Measurements from ENCODE around the gene CHST3.

Gene CHST3

DNA sequence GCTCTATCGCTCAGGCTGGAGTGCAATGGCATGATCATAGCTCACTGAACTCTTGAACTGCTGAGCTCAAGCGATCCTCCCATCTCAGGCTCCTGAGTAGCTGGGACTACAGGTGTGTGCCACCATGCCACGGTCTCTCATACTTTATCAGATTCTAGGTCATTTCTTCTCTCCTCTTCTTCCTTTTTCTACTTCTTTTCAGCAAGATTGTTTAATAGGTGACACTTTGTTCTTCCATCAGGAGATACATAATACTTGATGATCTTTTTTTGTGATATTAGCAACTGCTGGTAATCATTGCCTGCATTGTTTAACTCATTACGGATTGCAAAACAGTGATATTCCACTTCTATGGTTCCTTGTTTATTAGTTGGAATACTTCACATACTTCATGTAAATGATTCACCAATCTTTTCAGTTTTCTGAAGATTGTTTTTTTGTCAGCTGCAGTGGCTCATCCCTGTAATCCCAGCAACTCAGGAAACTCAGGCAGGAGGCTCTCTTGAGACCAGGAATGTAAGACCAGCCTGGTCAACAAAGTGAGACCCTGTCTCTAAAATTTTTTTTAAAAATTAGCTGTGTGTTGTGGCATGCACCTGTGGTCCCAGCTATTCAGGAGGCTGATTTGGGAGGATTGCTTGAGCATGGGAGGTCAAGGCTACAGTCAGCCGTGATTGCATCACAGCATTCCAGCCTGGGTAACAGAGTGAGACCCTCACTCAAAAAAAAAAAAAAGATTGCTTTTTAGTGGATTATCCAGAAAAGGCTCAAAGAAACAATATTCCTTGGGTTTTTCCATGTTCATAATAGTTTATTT, 36.2 kb upstream of the CHST3 start:
- Histone ChIP-seq H3K27me3 (ENCODE audit: control insufficient read depth in 5 of 5, insufficient read depth in 4 of 5, low read length in 5 of 5) (no peaks in the 10 kb centered on the region), H3K27ac (ENCODE audit: low read depth, low read length) (no peak overlapping the region), H3K9ac (ENCODE audit: low read length in 5 of 5) (no peak overlapping the region), H3K36me3 (ENCODE audit: control insufficient read depth in 5 of 5, insufficient read depth in 5 of 5, low read length in 5 of 5) (no peaks in the 10 kb centered on the region), H3K9me3 (ENCODE audit: control insufficient read depth in 5 of 5, low read length in 5 of 5) (no peaks in the 10 kb centered on the region), H3K4me1 (ENCODE audit: control insufficient read depth in 5 of 5, insufficient read depth in 5 of 5, low read length in 5 of 5) (peaks cover 0 to 5% (median 2%) of the 10 kb centered on the region in 5 donors), H3K4me3 (ENCODE audit: low read depth in 1 of 5, low read length in 5 of 5) (no peak overlapping the region)

- Histone ChIP-seq H3K27me3 (ENCODE audit: control insufficient read depth in 5 of 5, insufficient read depth in 4 of 5, low read length in 5 of 5) (no peaks in the 10 kb centered on the region), H3K4me3 (ENCODE audit: low read depth in 1 of 5, low read length in 5 of 5) (no peak overlapping the region), H3K36me3 (ENCODE audit: control insufficient read depth in 5 of 5, insufficient read depth in 5 of 5, low read length in 5 of 5) (no peaks in the 10 kb centered on the region), H3K27ac (ENCODE audit: low read depth, low read length) (no peak overlapping the region), H3K9ac (ENCODE audit: low read length in 5 of 5) (no peak overlapping the region), H3K9me3 (ENCODE audit: control insufficient read depth in 5 of 5, low read length in 5 of 5) (peaks cover 0 to 3% (median 0%) of the 10 kb centered on the region in 5 donors), H3K4me1 (ENCODE audit: control insufficient read depth in 5 of 5, insufficient read depth in 5 of 5, low read length in 5 of 5) (no peaks in the 10 kb centered on the region)
These were observed 32.9 kb upstream of the CHST3 start for GRCh38 chr10:71931295-71931694.

- H3K9ac ChIP-seq (ENCODE audit: low read length in 5 of 5), result no peak overlapping the region
- H3K9me3 ChIP-seq (ENCODE audit: control insufficient read depth in 5 of 5, low read length in 5 of 5), result peaks cover 0 to 3% (median 0%) of the 10 kb centered on the region in 5 donors
- H3K4me3 ChIP-seq (ENCODE audit: low read depth in 1 of 5, low read length in 5 of 5), result no peak overlapping the region
- no peaks in the 10 kb centered on the region for H3K36me3 ChIP-seq (ENCODE audit: control insufficient read depth in 5 of 5, insufficient read depth in 5 of 5, low read length in 5 of 5)
- no peak overlapping the region for H3K27ac ChIP-seq (ENCODE audit: low read depth, low read length)
- H3K27me3 ChIP-seq (ENCODE audit: control insufficient read depth in 5 of 5, insufficient read depth in 4 of 5, low read length in 5 of 5), result no peaks in the 10 kb centered on the region
- no peaks in the 10 kb centered on the region for H3K4me1 ChIP-seq (ENCODE audit: control insufficient read depth in 5 of 5, insufficient read depth in 5 of 5, low read length in 5 of 5)
These were observed 30.5 kb upstream of the CHST3 start for GRCh38 chr10:71933651-71934050.

DNA sequence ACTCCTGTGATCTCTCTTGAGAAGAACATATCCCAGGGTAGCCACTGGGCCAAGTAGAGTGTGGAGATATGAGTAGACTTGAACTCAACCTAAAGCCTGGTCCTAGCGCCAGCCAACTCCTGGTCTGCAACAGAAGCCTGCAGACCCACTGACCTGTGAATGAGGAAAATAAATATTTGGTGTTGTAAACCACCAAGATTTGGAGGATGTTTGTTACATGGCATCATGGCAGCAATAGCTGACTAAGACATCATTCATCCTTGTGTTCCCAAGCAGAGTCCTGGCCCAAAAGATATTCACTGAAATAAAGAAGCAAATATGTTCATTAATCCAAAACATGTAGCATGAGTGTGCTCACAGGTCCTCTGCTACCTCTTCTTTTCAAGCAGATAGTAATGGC, 26.0 kb upstream of the CHST3 start:
- no peak overlapping the region for H3K27ac ChIP-seq (ENCODE audit: low read depth, low read length)
- peaks cover 0 to 6% (median 1%) of the 10 kb centered on the region in 5 donors for H3K9me3 ChIP-seq (ENCODE audit: control insufficient read depth in 5 of 5, low read length in 5 of 5)
- H3K4me3 ChIP-seq (ENCODE audit: low read depth in 1 of 5, low read length in 5 of 5), result no peak overlapping the region
- no peak overlapping the region for H3K9ac ChIP-seq (ENCODE audit: low read length in 5 of 5)
- H3K27me3 ChIP-seq (ENCODE audit: control insufficient read depth in 5 of 5, insufficient read depth in 4 of 5, low read length in 5 of 5), result no peaks in the 10 kb centered on the region
- no peaks in the 10 kb centered on the region for H3K36me3 ChIP-seq (ENCODE audit: control insufficient read depth in 5 of 5, insufficient read depth in 5 of 5, low read length in 5 of 5)
- H3K4me1 ChIP-seq (ENCODE audit: control insufficient read depth in 5 of 5, insufficient read depth in 5 of 5, low read length in 5 of 5), result no peaks in the 10 kb centered on the region

DNA sequence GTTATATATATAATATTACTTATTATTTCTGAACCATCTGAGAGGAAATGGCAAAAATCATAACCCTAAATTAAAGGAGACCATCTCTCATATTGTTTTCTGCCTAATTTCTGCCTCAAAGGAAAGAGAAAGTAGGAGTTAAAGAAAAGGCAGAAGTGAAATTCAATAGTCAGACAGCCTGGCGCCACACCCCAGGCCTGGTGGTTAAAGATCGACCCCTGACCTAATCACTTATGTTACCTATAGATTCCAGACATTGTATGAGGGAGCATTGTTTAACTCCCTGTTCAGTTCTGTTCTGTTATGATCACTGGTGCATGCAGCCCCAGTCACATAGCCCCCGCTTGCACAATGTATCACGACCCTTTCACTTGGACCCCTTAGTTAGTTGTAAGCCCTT, 24.9 kb upstream of the CHST3 start:
- Histone ChIP-seq H3K36me3 (ENCODE audit: control insufficient read depth in 5 of 5, insufficient read depth in 5 of 5, low read length in 5 of 5) (no peaks in the 10 kb centered on the region), H3K9ac (ENCODE audit: low read length in 5 of 5) (no peak overlapping the region), H3K4me1 (ENCODE audit: control insufficient read depth in 5 of 5, insufficient read depth in 5 of 5, low read length in 5 of 5) (no peaks in the 10 kb centered on the region), H3K27ac (ENCODE audit: low read depth, low read length) (no peak overlapping the region), H3K9me3 (ENCODE audit: control insufficient read depth in 5 of 5, low read length in 5 of 5) (peaks cover 0 to 12% (median 11%) of the 10 kb centered on the region in 5 donors), H3K27me3 (ENCODE audit: control insufficient read depth in 5 of 5, insufficient read depth in 4 of 5, low read length in 5 of 5) (no peaks in the 10 kb centered on the region), H3K4me3 (ENCODE audit: low read depth in 1 of 5, low read length in 5 of 5) (no peak overlapping the region)

DNA sequence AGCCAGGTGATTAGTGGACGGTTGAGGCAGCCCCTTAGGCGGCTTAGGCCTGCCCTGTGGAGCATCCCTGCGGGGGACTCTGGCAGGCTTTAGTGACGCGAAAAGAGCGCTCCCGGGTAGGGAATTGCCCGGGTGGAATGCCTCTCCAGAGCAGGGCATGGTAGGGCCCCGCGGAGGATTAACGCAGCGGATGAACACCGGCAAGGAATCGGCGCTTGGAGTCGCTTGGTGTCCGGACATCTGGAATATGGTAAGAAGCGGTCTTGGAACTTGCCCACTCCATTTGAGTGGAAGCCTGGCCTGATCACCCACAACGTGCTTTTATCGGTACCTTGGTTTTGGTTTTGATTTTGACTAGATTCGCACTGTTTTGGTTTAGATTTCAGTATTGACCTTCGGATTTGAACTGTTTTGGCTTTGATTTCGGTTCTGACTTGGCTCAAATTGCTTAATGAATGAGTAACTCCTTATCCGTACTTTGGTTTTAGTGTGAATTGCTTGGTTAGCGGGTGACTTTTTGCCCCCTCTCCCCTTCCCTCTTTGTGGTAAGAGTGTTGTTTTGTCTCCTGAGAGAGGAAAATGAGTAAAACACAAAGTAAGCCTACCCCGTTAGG, 24.2 kb upstream of the CHST3 start:
- Histone ChIP-seq H3K9ac (ENCODE audit: low read length in 5 of 5) (no peak overlapping the region), H3K4me3 (ENCODE audit: low read depth in 1 of 5, low read length in 5 of 5) (no peak overlapping the region), H3K4me1 (ENCODE audit: control insufficient read depth in 5 of 5, insufficient read depth in 5 of 5, low read length in 5 of 5) (no peaks in the 10 kb centered on the region), H3K27me3 (ENCODE audit: control insufficient read depth in 5 of 5, insufficient read depth in 4 of 5, low read length in 5 of 5) (no peaks in the 10 kb centered on the region), H3K27ac (ENCODE audit: low read depth, low read length) (no peak overlapping the region), H3K36me3 (ENCODE audit: control insufficient read depth in 5 of 5, insufficient read depth in 5 of 5, low read length in 5 of 5) (no peaks in the 10 kb centered on the region), H3K9me3 (ENCODE audit: control insufficient read depth in 5 of 5, low read length in 5 of 5) (peaks cover 0 to 18% (median 17%) of the 10 kb centered on the region in 5 donors)

DNA sequence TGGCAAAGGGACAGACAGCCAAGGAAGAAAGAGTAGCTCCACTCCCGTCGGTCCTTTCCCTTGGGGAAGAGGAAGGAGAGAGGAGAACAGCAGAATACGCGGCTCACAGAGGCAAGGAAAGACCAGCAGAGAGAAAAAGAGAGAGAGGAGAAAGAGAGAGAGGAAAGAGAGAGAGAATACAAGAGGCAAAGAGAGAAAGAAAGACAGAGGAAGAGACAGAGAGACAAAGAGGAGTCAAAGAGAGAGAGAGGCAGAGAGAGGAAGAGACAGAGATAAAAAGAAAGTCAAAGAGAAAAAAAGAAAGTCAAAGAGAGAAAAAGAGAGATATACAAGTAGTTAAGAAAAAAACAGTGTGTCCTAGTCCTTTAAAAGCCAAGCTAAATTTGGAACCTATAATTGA, 23.4 kb upstream of the CHST3 start:
- Histone ChIP-seq H3K36me3 (ENCODE audit: control insufficient read depth in 5 of 5, insufficient read depth in 5 of 5, low read length in 5 of 5) (no peaks in the 10 kb centered on the region), H3K4me1 (ENCODE audit: control insufficient read depth in 5 of 5, insufficient read depth in 5 of 5, low read length in 5 of 5) (no peaks in the 10 kb centered on the region), H3K27ac (ENCODE audit: low read depth, low read length) (no peak overlapping the region), H3K4me3 (ENCODE audit: low read depth in 1 of 5, low read length in 5 of 5) (no peak overlapping the region), H3K9ac (ENCODE audit: low read length in 5 of 5) (no peak overlapping the region), H3K9me3 (ENCODE audit: control insufficient read depth in 5 of 5, low read length in 5 of 5) (peaks cover under 1 to 26% (median 21%) of the 10 kb centered on the region in 5 donors), H3K27me3 (ENCODE audit: control insufficient read depth in 5 of 5, insufficient read depth in 4 of 5, low read length in 5 of 5) (no peaks in the 10 kb centered on the region)

DNA sequence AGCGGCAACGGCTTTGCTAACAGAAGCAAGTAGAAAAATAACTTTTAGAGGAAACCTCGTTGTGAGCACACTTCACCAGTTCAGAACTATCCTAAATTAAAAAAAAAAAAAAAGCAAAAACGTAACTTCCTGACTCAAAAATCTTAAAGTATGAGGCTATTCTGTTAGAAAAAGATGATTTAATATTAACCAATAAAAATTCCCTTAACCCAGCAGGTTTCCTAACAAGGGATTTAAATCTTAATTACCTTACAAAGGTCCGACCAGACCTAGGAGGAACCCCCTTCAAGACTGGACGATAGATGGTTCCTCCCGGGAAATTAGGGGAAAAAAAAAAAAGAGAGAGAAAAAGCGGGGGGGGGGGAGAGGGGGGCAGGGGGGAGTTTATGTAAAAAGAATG, 22.9 kb upstream of the CHST3 start:
- H3K27ac ChIP-seq (ENCODE audit: low read depth, low read length), result no peak overlapping the region
- H3K9ac ChIP-seq (ENCODE audit: low read length in 5 of 5), result no peak overlapping the region
- no peaks in the 10 kb centered on the region for H3K4me1 ChIP-seq (ENCODE audit: control insufficient read depth in 5 of 5, insufficient read depth in 5 of 5, low read length in 5 of 5)
- no peaks in the 10 kb centered on the region for H3K27me3 ChIP-seq (ENCODE audit: control insufficient read depth in 5 of 5, insufficient read depth in 4 of 5, low read length in 5 of 5)
- no peak overlapping the region for H3K4me3 ChIP-seq (ENCODE audit: low read depth in 1 of 5, low read length in 5 of 5)
- H3K36me3 ChIP-seq (ENCODE audit: control insufficient read depth in 5 of 5, insufficient read depth in 5 of 5, low read length in 5 of 5), result no peaks in the 10 kb centered on the region
- H3K9me3 ChIP-seq (ENCODE audit: control insufficient read depth in 5 of 5, low read length in 5 of 5), result peaks cover 6 to 31% (median 26%) of the 10 kb centered on the region in 5 donors

- no peaks in the 10 kb centered on the region for H3K36me3 ChIP-seq (ENCODE audit: control insufficient read depth in 5 of 5, insufficient read depth in 5 of 5, low read length in 5 of 5)
- H3K9me3 ChIP-seq (ENCODE audit: control insufficient read depth in 5 of 5, low read length in 5 of 5), result peaks cover 21 to 52% (median 41%) of the 10 kb centered on the region in 5 donors
- no peak overlapping the region for H3K9ac ChIP-seq (ENCODE audit: low read length in 5 of 5)
These were observed 18.2 kb upstream of the CHST3 start for GRCh38 chr10:71945819-71946474.

DNA sequence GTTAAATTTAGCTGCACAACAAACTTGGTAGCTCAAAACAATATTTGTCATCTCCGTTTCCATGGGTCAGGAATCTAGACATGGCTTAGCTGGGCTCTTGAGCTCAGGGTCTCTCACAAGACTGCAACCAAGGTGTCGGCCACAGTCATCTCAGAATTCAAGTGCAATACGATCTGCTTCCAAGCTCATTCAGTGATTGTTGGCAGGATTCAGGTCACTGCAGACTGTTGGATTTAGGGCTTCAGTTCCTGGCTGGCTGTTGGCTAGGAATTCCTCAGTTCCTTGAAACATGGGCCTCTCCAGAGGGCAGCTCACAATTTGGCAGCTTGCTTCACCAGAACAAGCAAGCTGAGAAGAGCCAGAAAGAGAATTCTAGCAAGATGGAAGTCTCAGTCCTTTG, 17.5 kb upstream of the CHST3 start:
- no peak overlapping the region for H3K9ac ChIP-seq (ENCODE audit: low read length in 5 of 5)
- H3K27ac ChIP-seq (ENCODE audit: low read depth, low read length), result no peak overlapping the region
- peaks cover 21 to 52% (median 41%) of the 10 kb centered on the region in 5 donors for H3K9me3 ChIP-seq (ENCODE audit: control insufficient read depth in 5 of 5, low read length in 5 of 5)
- no peaks in the 10 kb centered on the region for H3K4me1 ChIP-seq (ENCODE audit: control insufficient read depth in 5 of 5, insufficient read depth in 5 of 5, low read length in 5 of 5)
- no peak overlapping the region for H3K4me3 ChIP-seq (ENCODE audit: low read depth in 1 of 5, low read length in 5 of 5)
- H3K36me3 ChIP-seq (ENCODE audit: control insufficient read depth in 5 of 5, insufficient read depth in 5 of 5, low read length in 5 of 5), result no peaks in the 10 kb centered on the region
- no peaks in the 10 kb centered on the region for H3K27me3 ChIP-seq (ENCODE audit: control insufficient read depth in 5 of 5, insufficient read depth in 4 of 5, low read length in 5 of 5)

More at GRCh38 chr10:71945819-71946474, 18.2 kb upstream of the CHST3 start:
- Histone ChIP-seq H3K27me3 (ENCODE audit: control insufficient read depth in 5 of 5, insufficient read depth in 4 of 5, low read length in 5 of 5) (no peaks in the 10 kb centered on the region), H3K4me3 (ENCODE audit: low read depth in 1 of 5, low read length in 5 of 5) (peak overlapping the region in 2 of 5 donors; percentile 0 to 38), H3K4me1 (ENCODE audit: control insufficient read depth in 5 of 5, insufficient read depth in 5 of 5, low read length in 5 of 5) (no peaks in the 10 kb centered on the region), H3K27ac (ENCODE audit: low read depth, low read length) (no peak overlapping the region)
